GM21619 (cell line): Measurements from ENCODE around the gene SLC19A1.
A peak's percentile ranks its signal among the peaks of the same experiment; 100 is the strongest.

Experiments used
- ATAC-seq: cut with Tn5 transposase; IDR thresholded peaks from one replicate; pipeline ENCODE4 v1.9.1; 2021; ENCODE audit not compliant: unreplicated experiment

SLC19A1 gene

GRCh38 chr21:45559216-45560105, 17.2 kb upstream of the SLC19A1 start:
- no peak for ATAC-seq

GRCh38 chr21:45558044-45558721, 15.9 kb upstream of the SLC19A1 start:
- no peak for ATAC-seq

- no peak for ATAC-seq
These were observed 15.4 kb upstream of the SLC19A1 start for GRCh38 chr21:45557616-45558043.

- no peak for ATAC-seq
These were observed 14.7 kb upstream of the SLC19A1 start for GRCh38 chr21:45556645-45557615.

- no peak for ATAC-seq
These were observed 14.0 kb upstream of the SLC19A1 start for GRCh38 chr21:45556302-45556644.

GRCh38 chr21:45555557-45556301, 13.5 kb upstream of the SLC19A1 start:
- peak; percentile 50 for ATAC-seq

- no peak for ATAC-seq
These were observed 13.0 kb upstream of the SLC19A1 start for GRCh38 chr21:45555251-45555556.

GRCh38 chr21:45554477-45555175, 12.4 kb upstream of the SLC19A1 start:
- no peak for ATAC-seq

GRCh38 chr21:45552696-45553391, 10.6 kb upstream of the SLC19A1 start:
- ATAC-seq: no peak

GRCh38 chr21:45551783-45552695, 9.8 kb upstream of the SLC19A1 start:
- ATAC-seq: no peak

GRCh38 chr21:45551316-45551715, 9.1 kb upstream of the SLC19A1 start:
- ATAC-seq: no peak

- ATAC-seq: peak; percentile 40
These were observed 8.4 kb upstream of the SLC19A1 start for GRCh38 chr21:45550522-45551210.

GRCh38 chr21:45549626-45550463, 7.6 kb upstream of the SLC19A1 start:
- no peak for ATAC-seq

GRCh38 chr21:45548711-45549491, 6.7 kb upstream of the SLC19A1 start:
- ATAC-seq: no peak

- no peak for ATAC-seq
These were observed 5.3 kb upstream of the SLC19A1 start for GRCh38 chr21:45547545-45547900.
